Muscle of leg (tissue), 11 donors: Measurements from ENCODE around the gene ZKSCAN8. TPM values are rescaled to one million over a fixed set of nuclear protein-coding genes. Genes with fewer than 3 reads are reported as not detected.
A peak's percentile ranks its signal among the peaks of the same experiment; 100 is the strongest.

ENCODE experiments used
- DNase-seq: peaks from one replicate; pipeline ENCODE4 v3.0.0; 2013
- H3K27ac ChIP-seq: one replicate; pipeline ENCODE4 v1.5.1; 2013; ENCODE audit warnings: mild to moderate bottlenecking, low read length, control low read depth
- H3K27me3 ChIP-seq: one replicate; pipeline ENCODE4 v1.6.1; 2013; ENCODE audit warnings: low read length; ENCODE audit not compliant: control insufficient read depth, insufficient read depth
- H3K36me3 ChIP-seq: one replicate; pipeline ENCODE4 v1.6.1; 2013; ENCODE audit warnings: low read length; ENCODE audit not compliant: control insufficient read depth, insufficient read depth
- H3K4me1 ChIP-seq: one replicate; pipeline ENCODE4 v1.6.1; 2013; ENCODE audit warnings: low read length; ENCODE audit not compliant: control insufficient read depth, insufficient read depth
- H3K4me3 ChIP-seq: one replicate; pipeline ENCODE4 v1.5.1; 2013; ENCODE audit warnings: low read length, control low read depth
- H3K9me3 ChIP-seq: replicated peaks from 2 replicates; pipeline ENCODE4 v1.6.1; 2013; ENCODE audit warnings: low read depth, low read length; ENCODE audit not compliant: control insufficient read depth
- WGBS: methylation state at CpG from one replicate; pipeline ENCODE4 v1.1.5; 2013; ENCODE audit warnings: missing lambda C conversion rate; ENCODE audit not compliant: insufficient coverage; 5-methylcytosine and 5-hydroxymethylcytosine counted together
- polyA plus RNA-seq, 8 donors: library from polyadenylated mRNA; unstranded; fragments of 120-200 nt; gene quantifications; one replicate each; pipeline versions ENCODE4 v1.2.1 to v1.2.3, GENCODE V29; 2013; ENCODE audit warnings: inconsistent platforms in 1 of 8, low replicate concordance in 1 of 8; ENCODE audit not compliant: insufficient read length in 8 of 8, insufficient read depth in 1 of 8
- total RNA-seq: library from RNA; stranded (reverse); fragments of 120-200 nt; gene quantifications from one replicate; pipeline ENCODE4 v1.2.4, GENCODE V29; 2013

Gene ZKSCAN8
- total and polyA plus RNA-seq, 9 donors = 17.1 to 24.4 (median 20.2) TPM

- peaks cover 6% of the 10 kb centered on the region for H3K36me3 ChIP-seq
- H3K4me1 ChIP-seq = peaks cover 7% of the 10 kb centered on the region
- WGBS = under 1% methylated on average over 49 of the region's 58 CpGs
- no peaks in the 10 kb centered on the region for H3K27me3 ChIP-seq
- peak overlapping the region; percentile 98 for H3K27ac ChIP-seq
- no peaks in the 10 kb centered on the region for H3K9me3 ChIP-seq
- peak; percentile 97 for DNase-seq
- peak overlapping the region; percentile 92 for H3K4me3 ChIP-seq
These were observed 4.8 kb upstream of the ZKSCAN8 start for GRCh38 chr6:28136585-28137504.

- peak overlapping the region; percentile 92 for H3K4me3 ChIP-seq
- WGBS = 0% methylated on average over 1 of the region's 6 CpGs
- no peaks in the 10 kb centered on the region for H3K9me3 ChIP-seq
- H3K36me3 ChIP-seq = peaks cover 5% of the 10 kb centered on the region
- H3K4me1 ChIP-seq = peaks cover 7% of the 10 kb centered on the region
- DNase-seq = peak; percentile 51
- no peaks in the 10 kb centered on the region for H3K27me3 ChIP-seq
- H3K27ac ChIP-seq = peak overlapping the region; percentile 98
These were observed 4.1 kb upstream of the ZKSCAN8 start for GRCh38 chr6:28137505-28137981.

GRCh38 chr6:28139860-28140543, 1.7 kb upstream of the ZKSCAN8 start:
- WGBS = 100% methylated on average over 2 of the region's 9 CpGs
- H3K9me3 ChIP-seq = no peaks in the 10 kb centered on the region
- DNase-seq = no peak
- H3K4me3 ChIP-seq = no peak overlapping the region
- peaks cover 7% of the 10 kb centered on the region for H3K4me1 ChIP-seq
- no peaks in the 10 kb centered on the region for H3K27me3 ChIP-seq
- peaks cover 3% of the 10 kb centered on the region for H3K36me3 ChIP-seq
- H3K27ac ChIP-seq = no peak overlapping the region

GRCh38 chr6:28140616-28141015, 1.1 kb upstream of the ZKSCAN8 start:
- no peak overlapping the region for H3K4me3 ChIP-seq
- H3K36me3 ChIP-seq = peaks cover 8% of the 10 kb centered on the region
- no peak overlapping the region for H3K27ac ChIP-seq
- 73% methylated on average over 3 of the region's 5 CpGs for WGBS
- no peaks in the 10 kb centered on the region for H3K9me3 ChIP-seq
- H3K27me3 ChIP-seq = no peaks in the 10 kb centered on the region
- H3K4me1 ChIP-seq = peaks cover 7% of the 10 kb centered on the region
- no peak for DNase-seq

GRCh38 chr6:28142446-28142845, 763 bp downstream of the ZKSCAN8 start:
- no peak for DNase-seq
- no CpG with 5 or more reads among the region's 4 CpGs for WGBS
- Histone ChIP-seq H3K9me3 (no peaks in the 10 kb centered on the region), H3K36me3 (peaks cover 10% of the 10 kb centered on the region), H3K27ac (peak overlapping the region; percentile 92), H3K4me3 (peak overlapping the region; percentile 93), H3K4me1 (peaks cover 7% of the 10 kb centered on the region), H3K27me3 (no peaks in the 10 kb centered on the region)

GRCh38 chr6:28145231-28145630, 3.5 kb downstream of the ZKSCAN8 start:
- Histone ChIP-seq H3K27ac (no peak overlapping the region), H3K4me3 (no peak overlapping the region), H3K9me3 (no peaks in the 10 kb centered on the region), H3K36me3 (peaks cover 30% of the 10 kb centered on the region), H3K4me1 (peaks cover 2% of the 10 kb centered on the region), H3K27me3 (no peaks in the 10 kb centered on the region)
- 100% methylated on average over 1 of the region's 1 CpG for WGBS
- DNase-seq = no peak

GRCh38 chr6:28152531-28152930, 10.8 kb downstream of the ZKSCAN8 start:
- DNase-seq = no peak
- Histone ChIP-seq H3K4me3 (no peak overlapping the region), H3K27ac (no peak overlapping the region), H3K9me3 (no peaks in the 10 kb centered on the region), H3K36me3 (peaks cover 65% of the 10 kb centered on the region), H3K4me1 (no peaks in the 10 kb centered on the region), H3K27me3 (no peaks in the 10 kb centered on the region)
- 90% methylated on average over 1 of the region's 2 CpGs for WGBS

- H3K9me3 ChIP-seq = no peaks in the 10 kb centered on the region
- peaks cover 60% of the 10 kb centered on the region for H3K36me3 ChIP-seq
- H3K4me3 ChIP-seq = no peak overlapping the region
- no peaks in the 10 kb centered on the region for H3K27me3 ChIP-seq
- H3K27ac ChIP-seq = no peak overlapping the region
- no peak for DNase-seq
- WGBS = no CpG with 5 or more reads among the region's 1 CpG
- no peaks in the 10 kb centered on the region for H3K4me1 ChIP-seq
These were observed 11.9 kb downstream of the ZKSCAN8 start for GRCh38 chr6:28153546-28153945.

GRCh38 chr6:28154357-28154756, 12.7 kb downstream of the ZKSCAN8 start:
- no peak for DNase-seq
- H3K36me3 ChIP-seq = peaks cover 53% of the 10 kb centered on the region

GRCh38 chr6:28158318-28158717, 16.6 kb downstream of the ZKSCAN8 start:
- 100% methylated on average over 2 of the region's 3 CpGs for WGBS
- Histone ChIP-seq H3K4me1 (peaks cover 10% of the 10 kb centered on the region), H3K27ac (no peak overlapping the region), H3K9me3 (no peaks in the 10 kb centered on the region), H3K36me3 (peaks cover 26% of the 10 kb centered on the region), H3K4me3 (no peak overlapping the region), H3K27me3 (no peaks in the 10 kb centered on the region)
- no peak for DNase-seq

More at GRCh38 chr6:28154357-28154756, 12.7 kb downstream of the ZKSCAN8 start:
- no peaks in the 10 kb centered on the region for H3K4me1 ChIP-seq
- no peaks in the 10 kb centered on the region for H3K27me3 ChIP-seq
- H3K9me3 ChIP-seq = no peaks in the 10 kb centered on the region
- no peak overlapping the region for H3K4me3 ChIP-seq
- H3K27ac ChIP-seq = no peak overlapping the region
